Immature natural killer cell (primary cell): ENCODE data around the gene KRT2. TPM values are rescaled to one million over a fixed set of nuclear protein-coding genes. Genes with fewer than 3 reads are reported as not detected.
A peak's percentile ranks its signal among the peaks of the same experiment; 100 is the strongest.

Experiments
- DNase-seq, 3 donors: peaks; one replicate each; pipeline ENCODE4 v3.0.0; 2022; ENCODE audit warnings: mixed read lengths in 1 of 3
- H3K27ac Mint-ChIP-seq, 6 donors: one replicate each; pipeline ENCODE4 v1.8.0; 2020; ENCODE audit warnings: mixed read lengths in 6 of 6, mild to moderate bottlenecking in 5 of 6, inconsistent platforms in 4 of 6, moderate library complexity in 3 of 6
- H3K27me3 Mint-ChIP-seq, 3 donors: one replicate each; pipeline ENCODE4 v1.8.0; 2020 to 2021; ENCODE audit warnings: low read depth in 3 of 3, mild to moderate bottlenecking in 3 of 3, mixed read lengths in 3 of 3, moderate library complexity in 3 of 3, inconsistent platforms in 1 of 3
- H3K36me3 Mint-ChIP-seq, 3 donors: one replicate each; pipeline ENCODE4 v1.8.0; 2020; ENCODE audit warnings: mixed read lengths in 3 of 3, inconsistent platforms in 2 of 3, mild to moderate bottlenecking in 2 of 3
- H3K4me1 Mint-ChIP-seq, 2 donors: one replicate each; pipeline ENCODE4 v1.8.0; 2020; ENCODE audit warnings: inconsistent platforms in 2 of 2, mild to moderate bottlenecking in 2 of 2, mixed read lengths in 2 of 2, moderate library complexity in 1 of 2
- H3K4me3 Mint-ChIP-seq, 5 donors: one replicate each; pipeline ENCODE4 v1.8.0; 2020; ENCODE audit warnings: mild to moderate bottlenecking in 5 of 5, mixed read lengths in 5 of 5, inconsistent platforms in 3 of 5, moderate library complexity in 3 of 5
- H3K9me3 Mint-ChIP-seq, 6 donors: one replicate each; pipeline ENCODE4 v1.8.0; 2020; ENCODE audit warnings: mild to moderate bottlenecking in 6 of 6, mixed read lengths in 6 of 6, inconsistent platforms in 4 of 6, moderate library complexity in 3 of 6
- polyA plus RNA-seq, 3 donors: library from polyadenylated mRNA; unstranded; fragments of 300-500 nt; fragmentation: Illumina TruSeq; gene quantifications; one replicate each; pipeline ENCODE4 v1.2.3, GENCODE V29; 2021

The KRT2 gene
- polyA plus RNA-seq, 3 donors from 2014 or later = 0.51 to 1.3 (median 0.61) TPM

- DNase-seq = peak; percentile 42 to 60 (median 55)
- H3K27me3 Mint-ChIP-seq = peaks cover 10 to 18% (median 11%) of the 10 kb centered on the region in 3 donors
- H3K36me3 Mint-ChIP-seq = no peaks in the 10 kb centered on the region
- H3K27ac Mint-ChIP-seq = peak overlapping the region; percentile 5 to 85 (median 66)
- H3K4me1 Mint-ChIP-seq = peaks cover 26 to 32% of the 10 kb centered on the region in 2 donors
- H3K4me3 Mint-ChIP-seq = peak overlapping the region in 2 of 5 donors; percentile 15 to 55
- no peaks in the 10 kb centered on the region for H3K9me3 Mint-ChIP-seq
Observed at GRCh38 chr12:52681526-52682380, 29.7 kb upstream of the KRT2 start.

- DNase-seq = no peak
- peak within 1 kb of the TSS in 3 of 5 donors; percentile 4 to 55 (median 15) for H3K4me3 Mint-ChIP-seq
- H3K4me1 Mint-ChIP-seq = peaks cover 24 to 29% of the 10 kb centered on the region in 2 donors
- peak within 1 kb of the TSS in 5 of 6 donors; percentile 55 to 85 (median 75) for H3K27ac Mint-ChIP-seq
- H3K36me3 Mint-ChIP-seq = no peaks in the 10 kb centered on the region
- peaks cover 12 to 20% (median 16%) of the 10 kb centered on the region in 3 donors for H3K27me3 Mint-ChIP-seq
- no peaks in the 10 kb centered on the region for H3K9me3 Mint-ChIP-seq
Observed at GRCh38 chr12:52680363-52680762, 28.4 kb upstream of the KRT2 start, which contains the start of gene KRT1. Gene KRT1, minus strand, starts transcription at chr12:52680407. Its CDS starts 59 bp downstream, at chr12:52680348.

GRCh38 chr12:52679875-52680274, 27.9 kb upstream of the KRT2 start:
- Mint-ChIP-seq H3K27ac (peak overlapping the region in 1 of 6 donors; percentile 36), H3K9me3 (no peaks in the 10 kb centered on the region), H3K36me3 (no peaks in the 10 kb centered on the region), H3K27me3 (peaks cover 12 to 20% (median 17%) of the 10 kb centered on the region in 3 donors), H3K4me1 (peaks cover 24 to 29% of the 10 kb centered on the region in 2 donors), H3K4me3 (peak overlapping the region in 1 of 5 donors; percentile 4)
- DNase-seq = no peak

- DNase-seq = no peak
- Mint-ChIP-seq H3K4me3 (no peak overlapping the region), H3K27ac (no peak overlapping the region), H3K27me3 (peaks cover 11 to 16% (median 15%) of the 10 kb centered on the region in 3 donors), H3K9me3 (no peaks in the 10 kb centered on the region), H3K4me1 (peaks cover 24 to 34% of the 10 kb centered on the region in 2 donors), H3K36me3 (no peaks in the 10 kb centered on the region)
Observed at GRCh38 chr12:52677671-52678070, 25.7 kb upstream of the KRT2 start.

GRCh38 chr12:52677126-52677525, 25.1 kb upstream of the KRT2 start:
- Mint-ChIP-seq H3K4me3 (no peak overlapping the region), H3K36me3 (no peaks in the 10 kb centered on the region), H3K27ac (peak overlapping the region in 1 of 6 donors; percentile 2), H3K27me3 (peaks cover 11 to 15% (median 15%) of the 10 kb centered on the region in 3 donors), H3K4me1 (peaks cover 21 to 31% of the 10 kb centered on the region in 2 donors), H3K9me3 (no peaks in the 10 kb centered on the region)
- no peak for DNase-seq

- no peak for DNase-seq
- H3K36me3 Mint-ChIP-seq = no peaks in the 10 kb centered on the region
- peaks cover 11 to 13% (median 12%) of the 10 kb centered on the region in 3 donors for H3K27me3 Mint-ChIP-seq
- H3K9me3 Mint-ChIP-seq = no peaks in the 10 kb centered on the region
- H3K4me3 Mint-ChIP-seq = no peak overlapping the region
- peak overlapping the region in 1 of 6 donors; percentile 20 for H3K27ac Mint-ChIP-seq
- peaks cover 11 to 21% of the 10 kb centered on the region in 2 donors for H3K4me1 Mint-ChIP-seq
Observed at GRCh38 chr12:52676163-52676562, 24.2 kb upstream of the KRT2 start.

- H3K27ac Mint-ChIP-seq = no peak overlapping the region
- peaks cover 6 to 14% of the 10 kb centered on the region in 2 donors for H3K4me1 Mint-ChIP-seq
- H3K9me3 Mint-ChIP-seq = no peaks in the 10 kb centered on the region
- H3K27me3 Mint-ChIP-seq = peaks cover 7 to 13% (median 12%) of the 10 kb centered on the region in 3 donors
- no peak for DNase-seq
- H3K36me3 Mint-ChIP-seq = no peaks in the 10 kb centered on the region
- no peak overlapping the region for H3K4me3 Mint-ChIP-seq
Observed at GRCh38 chr12:52675301-52675701, 23.3 kb upstream of the KRT2 start.

- Mint-ChIP-seq H3K9me3 (no peaks in the 10 kb centered on the region), H3K4me3 (no peak overlapping the region), H3K4me1 (peaks cover 0 to 8% of the 10 kb centered on the region in 2 donors), H3K27ac (peak overlapping the region in 2 of 6 donors; percentile 33 to 43), H3K36me3 (peaks cover 0 to 4% (median 0%) of the 10 kb centered on the region in 3 donors), H3K27me3 (peaks cover 5 to 11% (median 7%) of the 10 kb centered on the region in 3 donors)
- DNase-seq = no peak
Observed at GRCh38 chr12:52674433-52674775, 22.4 kb upstream of the KRT2 start.

GRCh38 chr12:52673713-52674432, 21.9 kb upstream of the KRT2 start:
- Mint-ChIP-seq H3K27ac (peak overlapping the region in 1 of 6 donors; percentile 43), H3K4me1 (peaks cover 0 to 6% of the 10 kb centered on the region in 2 donors)

GRCh38 chr12:52673217-52673616, 21.2 kb upstream of the KRT2 start:
- Mint-ChIP-seq H3K4me1 (peaks cover 0 to 6% of the 10 kb centered on the region in 2 donors), H3K9me3 (no peaks in the 10 kb centered on the region), H3K27ac (no peak overlapping the region), H3K36me3 (peaks cover 0 to 4% (median 0%) of the 10 kb centered on the region in 3 donors), H3K4me3 (no peak overlapping the region), H3K27me3 (peaks cover 1 to 11% (median 7%) of the 10 kb centered on the region in 3 donors)
- no peak for DNase-seq

More at GRCh38 chr12:52673713-52674432, 21.9 kb upstream of the KRT2 start:
- DNase-seq = no peak
- Mint-ChIP-seq H3K36me3 (peaks cover 0 to 4% (median 0%) of the 10 kb centered on the region in 3 donors), H3K9me3 (no peaks in the 10 kb centered on the region), H3K4me3 (no peak overlapping the region), H3K27me3 (peaks cover 5 to 11% (median 7%) of the 10 kb centered on the region in 3 donors)

- H3K9me3 Mint-ChIP-seq = no peaks in the 10 kb centered on the region
- H3K4me3 Mint-ChIP-seq = no peak overlapping the region
- peaks cover 0 to 4% (median 0%) of the 10 kb centered on the region in 3 donors for H3K36me3 Mint-ChIP-seq
- DNase-seq = no peak
- H3K27me3 Mint-ChIP-seq = peaks cover 3 to 11% (median 5%) of the 10 kb centered on the region in 3 donors
- peaks cover 0 to 6% of the 10 kb centered on the region in 2 donors for H3K4me1 Mint-ChIP-seq
- no peak overlapping the region for H3K27ac Mint-ChIP-seq
Observed at GRCh38 chr12:52672321-52672933, 20.4 kb upstream of the KRT2 start.

GRCh38 chr12:52670961-52671360, 18.9 kb upstream of the KRT2 start:
- Mint-ChIP-seq H3K36me3 (peaks cover 0 to 4% (median 0%) of the 10 kb centered on the region in 3 donors), H3K4me1 (peaks cover 0 to 6% of the 10 kb centered on the region in 2 donors), H3K9me3 (no peaks in the 10 kb centered on the region), H3K27me3 (peaks cover 3 to 7% (median 5%) of the 10 kb centered on the region in 3 donors), H3K4me3 (no peak overlapping the region), H3K27ac (no peak overlapping the region)
- no peak for DNase-seq

- Mint-ChIP-seq H3K27ac (no peak overlapping the region), H3K36me3 (peaks cover 0 to 4% (median 0%) of the 10 kb centered on the region in 3 donors), H3K4me3 (no peak overlapping the region), H3K4me1 (peaks cover 0 to 6% of the 10 kb centered on the region in 2 donors), H3K27me3 (peaks cover 2 to 6% (median 2%) of the 10 kb centered on the region in 3 donors), H3K9me3 (no peaks in the 10 kb centered on the region)
- no peak for DNase-seq
Observed at GRCh38 chr12:52670506-52670905, 18.5 kb upstream of the KRT2 start.
